Endothelial cell of umbilical vein (primary cell): Measurements from ENCODE around the gene LOXL1.

Source experiments
- CTCF ChIP-seq, 2 donors: IDR thresholded peaks; 1 replicate in 1 of 2; 2 replicates in 1 of 2; pipeline ENCODE4 v1.5.1; 2011; ENCODE audit warnings: low read length in 2 of 2, mild to moderate bottlenecking in 2 of 2, moderate library complexity in 2 of 2, control low read depth in 1 of 2, inconsistent platforms in 1 of 2, low read depth in 1 of 2; ENCODE audit not compliant: insufficient read depth in 1 of 2; ENCODE audit errors: extremely low read depth in 1 of 2
- GATA2 ChIP-seq: IDR thresholded peaks from 2 replicates; pipeline ENCODE4 v1.7.0; 2011; ENCODE audit warnings: low read depth, mild to moderate bottlenecking, moderate library complexity, mixed read lengths, low read length; ENCODE audit not compliant: insufficient read length, insufficient read depth
- POLR2A ChIP-seq: IDR thresholded peaks from 2 replicates; pipeline ENCODE4 v1.6.1; 2012; ENCODE audit warnings: low read depth, mild to moderate bottlenecking, control low read depth, low read length
- POLR2AphosphoS5 ChIP-seq: IDR thresholded peaks from 2 replicates; pipeline ENCODE4 v1.6.1; 2012; ENCODE audit warnings: low read depth, mild to moderate bottlenecking, control low read depth, low read length, moderate library complexity; ENCODE audit not compliant: insufficient read depth

GRCh38 chr15:73957276-73957675 lies 31.0 kb downstream of the LOXL1 start:
- TF ChIP-seq CTCF (IDR thresholded peaks at IDR 0.05; ENCODE audit: extremely low read depth in 1 of 2, insufficient read depth in 1 of 2, low read depth in 1 of 2, low read length in 2 of 2) (no peak), GATA2 (no peak), POLR2AphosphoS5 (no peak), POLR2A (no peak)
